ENCODE results near the gene SLC28A2.

Gene SLC28A2, protein sequence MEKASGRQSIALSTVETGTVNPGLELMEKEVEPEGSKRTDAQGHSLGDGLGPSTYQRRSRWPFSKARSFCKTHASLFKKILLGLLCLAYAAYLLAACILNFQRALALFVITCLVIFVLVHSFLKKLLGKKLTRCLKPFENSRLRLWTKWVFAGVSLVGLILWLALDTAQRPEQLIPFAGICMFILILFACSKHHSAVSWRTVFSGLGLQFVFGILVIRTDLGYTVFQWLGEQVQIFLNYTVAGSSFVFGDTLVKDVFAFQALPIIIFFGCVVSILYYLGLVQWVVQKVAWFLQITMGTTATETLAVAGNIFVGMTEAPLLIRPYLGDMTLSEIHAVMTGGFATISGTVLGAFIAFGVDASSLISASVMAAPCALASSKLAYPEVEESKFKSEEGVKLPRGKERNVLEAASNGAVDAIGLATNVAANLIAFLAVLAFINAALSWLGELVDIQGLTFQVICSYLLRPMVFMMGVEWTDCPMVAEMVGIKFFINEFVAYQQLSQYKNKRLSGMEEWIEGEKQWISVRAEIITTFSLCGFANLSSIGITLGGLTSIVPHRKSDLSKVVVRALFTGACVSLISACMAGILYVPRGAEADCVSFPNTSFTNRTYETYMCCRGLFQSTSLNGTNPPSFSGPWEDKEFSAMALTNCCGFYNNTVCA

DNA sequence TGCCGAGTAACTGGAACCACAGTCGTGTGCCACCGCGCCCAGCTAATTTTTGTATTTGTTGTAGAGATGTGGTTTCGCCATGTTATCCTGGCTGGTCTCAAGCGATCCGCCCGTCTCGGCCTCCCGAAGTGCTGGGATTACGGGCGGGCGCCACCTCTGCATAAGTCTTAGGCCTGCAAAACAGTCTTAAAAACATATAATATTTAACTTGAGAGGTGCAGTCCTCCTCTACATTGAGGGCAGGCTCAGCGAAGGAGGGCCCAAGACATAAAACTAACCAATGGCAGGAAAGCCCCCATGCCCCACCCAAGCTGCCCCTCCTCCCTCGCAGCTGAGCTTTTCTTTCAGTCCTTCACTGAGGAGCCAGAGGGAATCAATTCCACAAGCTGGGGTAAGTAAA, at the start of gene SLC28A2:
TSS of gene SLC28A2 (plus strand) at position 347 of the 400 bp plus-strand sequence. CDS start 982 bp downstream, outside the sequence.
- TF ChIP-seq, protein P1, sequence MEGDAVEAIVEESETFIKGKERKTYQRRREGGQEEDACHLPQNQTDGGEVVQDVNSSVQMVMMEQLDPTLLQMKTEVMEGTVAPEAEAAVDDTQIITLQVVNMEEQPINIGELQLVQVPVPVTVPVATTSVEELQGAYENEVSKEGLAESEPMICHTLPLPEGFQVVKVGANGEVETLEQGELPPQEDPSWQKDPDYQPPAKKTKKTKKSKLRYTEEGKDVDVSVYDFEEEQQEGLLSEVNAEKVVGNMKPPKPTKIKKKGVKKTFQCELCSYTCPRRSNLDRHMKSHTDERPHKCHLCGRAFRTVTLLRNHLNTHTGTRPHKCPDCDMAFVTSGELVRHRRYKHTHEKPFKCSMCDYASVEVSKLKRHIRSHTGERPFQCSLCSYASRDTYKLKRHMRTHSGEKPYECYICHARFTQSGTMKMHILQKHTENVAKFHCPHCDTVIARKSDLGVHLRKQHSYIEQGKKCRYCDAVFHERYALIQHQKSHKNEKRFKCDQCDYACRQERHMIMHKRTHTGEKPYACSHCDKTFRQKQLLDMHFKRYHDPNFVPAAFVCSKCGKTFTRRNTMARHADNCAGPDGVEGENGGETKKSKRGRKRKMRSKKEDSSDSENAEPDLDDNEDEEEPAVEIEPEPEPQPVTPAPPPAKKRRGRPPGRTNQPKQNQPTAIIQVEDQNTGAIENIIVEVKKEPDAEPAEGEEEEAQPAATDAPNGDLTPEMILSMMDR (conservative IDR thresholded peaks at IDR 0.05; ENCODE audit: low read length): no peak
- no peak within 1 kb of the TSS for H3K4me3 ChIP-seq (ENCODE audit: low read length)
- no peak for DNase-seq (ENCODE audit: low read depth)

DNA sequence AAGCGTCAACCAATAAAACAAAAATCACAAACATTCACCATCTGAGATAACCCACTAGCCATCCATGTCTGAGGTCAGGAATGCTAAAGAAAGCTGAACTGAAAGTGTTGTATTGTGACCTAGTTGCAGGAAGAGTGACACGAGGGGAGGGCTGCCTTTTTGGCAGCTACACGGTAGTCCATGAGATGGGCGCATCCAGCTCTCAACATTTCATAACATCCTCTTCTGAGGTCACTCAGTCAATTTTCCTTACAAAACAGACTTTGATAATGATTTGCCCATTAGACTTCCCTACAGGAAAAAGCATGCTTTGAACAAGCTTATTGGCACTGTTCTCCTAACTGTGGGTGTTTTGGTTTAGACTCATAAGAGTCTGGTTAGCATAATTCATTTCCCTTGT, 48.9 kb upstream of the SLC28A2 start:
- no peak for DNase-seq (ENCODE audit: low read depth)
- TF ChIP-seq, protein P1 (conservative IDR thresholded peaks at IDR 0.05; ENCODE audit: low read length): no peak
- H3K4me3 ChIP-seq (ENCODE audit: low read length): no peak overlapping the region

DNA sequence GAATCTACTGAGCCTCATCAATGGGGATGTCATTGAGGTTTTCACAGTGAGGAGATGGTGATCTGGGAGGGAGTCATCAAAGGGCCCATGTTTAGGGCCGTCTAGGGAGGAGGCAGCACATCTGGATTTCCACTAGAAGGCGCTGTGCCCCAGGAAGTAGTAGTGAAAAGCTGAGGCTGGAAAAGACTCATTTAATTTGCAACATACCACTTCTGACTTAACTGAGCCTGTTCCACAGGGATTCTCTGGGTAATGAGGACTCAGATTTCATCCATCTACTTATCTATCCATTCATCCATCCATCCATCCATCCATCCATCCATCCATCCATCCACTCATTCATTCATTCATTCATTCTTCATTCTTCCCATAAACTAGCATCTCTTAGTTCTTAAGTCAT, 46.8 kb upstream of the SLC28A2 start:
- H3K4me3 ChIP-seq (ENCODE audit: low read length): no peak overlapping the region
- DNase-seq (ENCODE audit: low read depth): peak; percentile 62
- TF ChIP-seq, protein P1 (conservative IDR thresholded peaks at IDR 0.05; ENCODE audit: low read length): peak; percentile 82

DNA sequence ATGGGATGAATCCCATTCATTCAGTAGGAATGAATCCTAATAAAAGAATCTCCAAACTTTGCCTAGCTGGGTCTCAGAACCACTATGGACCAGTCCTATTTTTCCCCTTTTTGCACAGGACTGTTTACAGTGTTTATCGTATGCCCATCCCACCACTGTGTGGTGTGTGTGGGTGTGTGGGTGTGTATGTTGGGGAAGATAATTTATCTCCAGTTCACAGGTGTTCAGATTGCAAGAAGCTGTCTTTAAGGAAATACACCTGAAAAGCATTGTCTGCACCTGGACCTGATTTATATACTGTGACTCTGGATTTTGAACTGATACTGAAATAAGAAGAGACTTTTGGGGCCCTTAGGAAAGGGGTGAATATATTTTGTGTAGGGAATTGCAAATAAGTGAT, 39.5 kb upstream of the SLC28A2 start:
- DNase-seq (ENCODE audit: low read depth): no peak
- H3K4me3 ChIP-seq (ENCODE audit: low read length): no peak overlapping the region
- TF ChIP-seq, protein P1 (conservative IDR thresholded peaks at IDR 0.05; ENCODE audit: low read length): no peak

DNA sequence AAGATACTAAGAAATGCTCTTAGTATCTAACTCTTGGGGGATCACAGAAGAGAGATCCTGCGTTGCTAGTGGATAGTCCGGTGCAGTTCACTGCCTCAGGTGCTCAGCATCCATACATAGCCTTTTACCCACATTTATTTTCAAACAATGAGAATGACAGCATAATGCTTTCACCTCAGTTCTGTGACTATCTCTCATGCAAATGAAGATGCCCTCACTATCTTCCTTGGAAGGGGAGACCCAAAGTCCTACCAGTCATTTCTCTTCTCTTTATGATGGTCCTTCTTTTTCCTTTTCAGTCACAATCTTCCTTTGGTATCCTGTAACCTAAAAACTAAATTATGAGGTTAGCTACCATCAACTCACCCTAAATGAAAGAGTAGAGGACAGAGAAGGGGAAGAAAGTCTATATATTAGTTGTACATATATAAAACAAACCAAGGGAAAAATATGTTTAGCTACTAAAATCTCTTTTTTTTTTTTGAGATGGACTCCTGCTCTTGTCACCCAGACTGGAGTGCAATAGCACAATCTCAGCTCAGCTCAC, 30.9 kb upstream of the SLC28A2 start:
- no peak overlapping the region for H3K4me3 ChIP-seq (ENCODE audit: low read length)
- TF ChIP-seq, protein P1 (conservative IDR thresholded peaks at IDR 0.05; ENCODE audit: low read length): no peak
- no peak for DNase-seq (ENCODE audit: low read depth)

DNA sequence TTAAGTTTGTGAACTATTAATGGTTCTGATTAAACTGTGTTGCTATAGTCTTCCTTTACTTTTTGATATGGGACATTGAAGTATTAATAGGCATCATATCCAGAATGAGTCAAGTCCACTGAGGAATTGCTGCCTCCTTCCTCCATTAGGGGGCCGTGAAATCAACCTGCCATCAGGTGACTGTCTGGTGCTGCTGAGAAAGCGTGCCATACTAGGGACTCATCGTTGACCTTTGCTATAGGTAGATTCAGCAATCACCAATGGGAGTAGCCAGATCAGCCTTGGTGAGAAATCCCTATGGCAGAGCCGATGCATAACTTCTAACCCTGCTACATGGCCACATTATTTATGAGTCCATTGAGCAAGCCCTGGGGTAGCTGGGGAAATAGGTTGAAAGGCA, 30.1 kb upstream of the SLC28A2 start:
- TF ChIP-seq, protein P1 (conservative IDR thresholded peaks at IDR 0.05; ENCODE audit: low read length): no peak
- no peak for DNase-seq (ENCODE audit: low read depth)

More for the DNA sequence above, 30.1 kb upstream of the SLC28A2 start:
- no peak overlapping the region for H3K4me3 ChIP-seq (ENCODE audit: low read length)
